OCI-LY3 (cell line): Measurements from ENCODE around the gene RPH3AL.

Source experiments
- H2AFZ ChIP-seq: fragments of 200-600, 300-600 bp; shearing (Covaris generic); 2 replicates; pipeline ENCODE4 v1.6.0; 2014; ENCODE audit warnings: antibody characterized with exemption, low read depth, low read length
- H3K27ac ChIP-seq: fragments of 200-600, 300-600 bp; sonication (generic); 2 replicates; pipeline ENCODE4 v1.5.1; 2014; ENCODE audit warnings: mild to moderate bottlenecking, low read length, moderate library complexity, mixed read lengths
- H3K27me3 ChIP-seq: fragments of 200-600, 300-600 bp; sonication (generic); 2 replicates; pipeline ENCODE4 v1.6.1; 2014; ENCODE audit warnings: low read depth, low read length, mixed read lengths
- H3K36me3 ChIP-seq: fragments of 200-600, 300-600 bp; sonication (generic); replicated peaks from 2 replicates; pipeline ENCODE3; 2014; ENCODE audit warnings: low read depth, low read length, mixed read lengths
- H3K4me1 ChIP-seq: fragments of 300-600, 200-600 bp; sonication (generic); 2 replicates; pipeline ENCODE4 v1.6.1; 2014; ENCODE audit warnings: low read length, mixed read lengths
- H3K4me2 ChIP-seq: fragments of 200-600, 300-600 bp; sonication (generic); 2 replicates; pipeline ENCODE4 v1.6.1; 2014; ENCODE audit warnings: low read length, mixed read lengths
- H3K4me3 ChIP-seq: fragments of 300-600, 200-600 bp; sonication (generic); 2 replicates; pipeline ENCODE4 v1.5.1; 2014; ENCODE audit warnings: antibody characterized with exemption, mild to moderate bottlenecking, low read length, moderate library complexity
- H3K79me2 ChIP-seq: fragments of 300-600, 200-600 bp; shearing (Covaris generic); 2 replicates; pipeline ENCODE4 v1.6.1; 2014; ENCODE audit warnings: mild to moderate bottlenecking, low read length, mixed read lengths
- H3K9ac ChIP-seq: fragments of 300-600, 200-600 bp; shearing (Covaris generic); 2 replicates; pipeline ENCODE4 v1.6.0; 2014; ENCODE audit warnings: mild to moderate bottlenecking, low read length, moderate library complexity
- H3K9me3 ChIP-seq: fragments of 200-600, 300-600 bp; shearing (Covaris generic); 2 replicates; pipeline ENCODE4 v1.6.1; 2014; ENCODE audit warnings: low read length, mixed read lengths; ENCODE audit not compliant: insufficient read depth
- H4K20me1 ChIP-seq: fragments of 200-600, 300-600 bp; sonication (generic); 2 replicates; pipeline ENCODE4 v1.6.1; 2016; ENCODE audit warnings: low read length, mixed read lengths; ENCODE audit not compliant: insufficient read depth
- EZH2phosphoT487 ChIP-seq: fragments of 200-600 bp; shearing (Covaris generic); IDR thresholded peaks from 2 replicates; pipeline ENCODE4 v1.6.1; 2018; ENCODE audit warnings: antibody characterized with exemption, mixed run types, low read depth
- TF ChIP-seq, protein P1 (sequence below): fragments of 200-600, 300-600 bp; sonication (generic); IDR thresholded peaks from 2 replicates; pipeline ENCODE4 v1.5.1; 2014; ENCODE audit warnings: antibody characterized with exemption, low read length, low read depth

RPH3AL gene

DNA sequence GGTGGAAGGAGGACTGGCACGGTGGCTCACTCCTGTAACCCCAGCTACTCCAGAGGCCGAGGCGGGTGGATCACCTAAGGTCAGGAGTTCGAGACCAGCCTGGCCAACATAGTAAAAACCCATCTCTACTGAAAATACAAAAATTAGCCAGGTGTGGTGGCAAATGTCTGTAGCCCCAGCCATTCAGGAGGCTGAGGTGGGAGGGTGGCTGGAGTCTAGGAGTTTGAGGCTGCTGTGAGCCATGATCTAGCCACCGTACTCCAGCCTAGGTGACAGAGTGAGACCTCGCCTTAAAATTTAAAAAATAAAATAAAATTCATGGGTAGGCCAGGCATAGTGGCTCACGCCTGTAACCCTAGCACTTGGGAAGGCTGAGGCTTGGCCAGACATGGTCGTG is 1.2 kb upstream of the RPH3AL start:
- H3K4me2 ChIP-seq = no peak overlapping the region
- H3K36me3 ChIP-seq = no peaks in the 10 kb centered on the region
- H3K27ac ChIP-seq = no peak overlapping the region
- H3K4me3 ChIP-seq = no peak overlapping the region
- TF ChIP-seq, protein P1, sequence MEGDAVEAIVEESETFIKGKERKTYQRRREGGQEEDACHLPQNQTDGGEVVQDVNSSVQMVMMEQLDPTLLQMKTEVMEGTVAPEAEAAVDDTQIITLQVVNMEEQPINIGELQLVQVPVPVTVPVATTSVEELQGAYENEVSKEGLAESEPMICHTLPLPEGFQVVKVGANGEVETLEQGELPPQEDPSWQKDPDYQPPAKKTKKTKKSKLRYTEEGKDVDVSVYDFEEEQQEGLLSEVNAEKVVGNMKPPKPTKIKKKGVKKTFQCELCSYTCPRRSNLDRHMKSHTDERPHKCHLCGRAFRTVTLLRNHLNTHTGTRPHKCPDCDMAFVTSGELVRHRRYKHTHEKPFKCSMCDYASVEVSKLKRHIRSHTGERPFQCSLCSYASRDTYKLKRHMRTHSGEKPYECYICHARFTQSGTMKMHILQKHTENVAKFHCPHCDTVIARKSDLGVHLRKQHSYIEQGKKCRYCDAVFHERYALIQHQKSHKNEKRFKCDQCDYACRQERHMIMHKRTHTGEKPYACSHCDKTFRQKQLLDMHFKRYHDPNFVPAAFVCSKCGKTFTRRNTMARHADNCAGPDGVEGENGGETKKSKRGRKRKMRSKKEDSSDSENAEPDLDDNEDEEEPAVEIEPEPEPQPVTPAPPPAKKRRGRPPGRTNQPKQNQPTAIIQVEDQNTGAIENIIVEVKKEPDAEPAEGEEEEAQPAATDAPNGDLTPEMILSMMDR = no peak
- TF ChIP-seq EZH2phosphoT487 = no peak
- H3K79me2 ChIP-seq = no peaks in the 10 kb centered on the region
- H3K27me3 ChIP-seq = no peaks in the 10 kb centered on the region
- no peak overlapping the region for H3K9ac ChIP-seq
- H2AFZ ChIP-seq = no peak overlapping the region
- no peaks in the 10 kb centered on the region for H3K4me1 ChIP-seq
- no peaks in the 10 kb centered on the region for H4K20me1 ChIP-seq
- H3K9me3 ChIP-seq = no peaks in the 10 kb centered on the region

DNA sequence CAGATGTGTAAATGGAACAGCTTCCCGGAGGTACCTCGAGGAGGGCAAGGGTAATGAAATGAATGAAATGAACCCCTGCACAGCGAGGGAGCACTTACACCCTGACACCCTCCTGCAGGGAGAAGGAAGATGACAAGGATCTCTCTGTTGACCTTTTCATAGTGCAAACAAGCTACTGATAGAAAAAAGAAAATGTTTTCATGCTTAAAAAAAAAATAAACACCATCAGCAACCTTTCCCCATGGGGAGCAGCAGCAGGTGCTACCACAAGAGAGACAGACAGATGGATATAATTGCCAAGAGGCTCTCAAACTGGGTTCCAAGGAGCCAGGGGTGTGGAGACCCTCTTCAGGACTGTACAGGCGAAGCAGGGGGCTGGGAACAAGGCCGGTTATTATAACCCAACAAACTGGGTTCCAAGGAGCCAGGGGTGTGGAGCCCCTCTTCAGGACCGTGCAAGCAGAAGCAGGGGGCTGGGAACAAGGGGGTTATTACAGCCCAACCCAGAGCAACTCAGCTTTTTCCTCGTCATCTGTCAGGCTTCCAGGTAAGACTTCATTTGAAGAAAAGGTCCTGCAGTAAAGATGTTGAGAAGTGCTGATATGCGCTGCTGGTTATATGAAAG is 718 bp upstream of the RPH3AL start:
- no peaks in the 10 kb centered on the region for H3K79me2 ChIP-seq
- no peaks in the 10 kb centered on the region for H3K27me3 ChIP-seq
- H3K27ac ChIP-seq = no peak overlapping the region
- no peak overlapping the region for H2AFZ ChIP-seq
- H3K4me3 ChIP-seq = no peak overlapping the region
- H4K20me1 ChIP-seq = no peaks in the 10 kb centered on the region
- no peaks in the 10 kb centered on the region for H3K36me3 ChIP-seq
- no peaks in the 10 kb centered on the region for H3K4me1 ChIP-seq
- no peak for TF ChIP-seq EZH2phosphoT487
- TF ChIP-seq, protein P1 = no peak
- H3K9ac ChIP-seq = no peak overlapping the region
- H3K4me2 ChIP-seq = no peak overlapping the region
- H3K9me3 ChIP-seq = no peaks in the 10 kb centered on the region

DNA sequence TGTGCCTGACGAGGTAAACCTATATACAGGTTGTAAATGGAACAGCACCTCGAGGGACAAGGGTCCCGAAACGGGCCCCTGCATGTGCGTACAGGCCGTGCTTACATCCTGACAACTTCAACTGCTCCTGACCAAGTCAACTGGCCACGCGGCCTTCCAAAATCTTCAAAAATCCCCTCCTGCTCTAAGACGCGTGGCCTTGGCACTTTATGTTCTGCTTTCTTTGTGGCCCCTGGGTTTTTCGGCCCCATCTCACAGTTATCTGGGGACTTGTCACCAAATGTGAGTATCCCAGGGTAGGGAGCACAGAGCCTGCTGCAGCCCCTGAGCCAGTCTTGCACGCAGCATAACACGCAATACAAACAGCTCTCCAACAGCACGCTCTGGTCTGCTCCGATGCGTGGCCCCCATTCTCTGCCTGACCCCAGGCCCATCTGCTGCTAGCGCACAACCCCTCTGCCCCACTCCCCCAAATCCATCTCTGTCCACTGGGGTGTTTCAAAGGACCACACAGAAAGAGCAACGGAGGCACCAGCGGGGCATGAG is 659 bp downstream of the RPH3AL start:
- no peaks in the 10 kb centered on the region for H3K27me3 ChIP-seq
- H3K4me1 ChIP-seq = no peaks in the 10 kb centered on the region
- no peak overlapping the region for H3K27ac ChIP-seq
- no peaks in the 10 kb centered on the region for H3K36me3 ChIP-seq
- H3K9ac ChIP-seq = no peak overlapping the region
- H4K20me1 ChIP-seq = no peaks in the 10 kb centered on the region
- no peak overlapping the region for H3K4me3 ChIP-seq
- no peak overlapping the region for H2AFZ ChIP-seq
- no peak overlapping the region for H3K4me2 ChIP-seq
- TF ChIP-seq, protein P1 = no peak
- no peak for TF ChIP-seq EZH2phosphoT487
- no peaks in the 10 kb centered on the region for H3K9me3 ChIP-seq
- no peaks in the 10 kb centered on the region for H3K79me2 ChIP-seq

DNA sequence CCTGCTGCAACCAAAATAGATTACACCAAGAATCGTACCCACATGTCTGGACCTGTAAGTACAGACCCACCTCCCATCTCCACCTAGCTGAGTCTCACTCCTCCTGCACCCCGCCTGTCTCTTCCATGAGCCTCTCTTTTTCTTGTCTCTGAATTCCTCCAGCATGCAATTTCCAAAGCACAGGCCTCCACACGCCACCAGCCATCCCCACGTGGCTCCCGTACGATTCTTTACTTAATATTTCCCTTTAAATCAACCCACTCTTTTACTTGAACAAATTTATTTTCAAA is 1.2 kb downstream of the RPH3AL start:
- Histone ChIP-seq H3K79me2 (no peaks in the 10 kb centered on the region), H4K20me1 (no peaks in the 10 kb centered on the region), H3K4me3 (no peak overlapping the region), H3K27me3 (no peaks in the 10 kb centered on the region), H3K4me2 (no peak overlapping the region), H3K36me3 (no peaks in the 10 kb centered on the region), H3K9me3 (no peaks in the 10 kb centered on the region), H3K9ac (no peak overlapping the region), H3K4me1 (no peaks in the 10 kb centered on the region), H2AFZ (no peak overlapping the region), H3K27ac (no peak overlapping the region)
- TF ChIP-seq EZH2phosphoT487 = no peak
- TF ChIP-seq, protein P1 = no peak
